GM18499 (cell line): ENCODE data around the gene ABR.
"Not testable (repeated sequence)": the region's sequence is repeated elsewhere in the genome, so short reads cannot be mapped to it uniquely, and the experiment has no call there.

Experiments
- ATAC-seq: cut with Tn5 transposase; IDR thresholded peaks from one replicate; pipeline ENCODE4 v1.9.1; 2021; ENCODE audit warnings: moderate number of reproducible peaks; ENCODE audit not compliant: insufficient read depth, unreplicated experiment

Gene ABR

DNA sequence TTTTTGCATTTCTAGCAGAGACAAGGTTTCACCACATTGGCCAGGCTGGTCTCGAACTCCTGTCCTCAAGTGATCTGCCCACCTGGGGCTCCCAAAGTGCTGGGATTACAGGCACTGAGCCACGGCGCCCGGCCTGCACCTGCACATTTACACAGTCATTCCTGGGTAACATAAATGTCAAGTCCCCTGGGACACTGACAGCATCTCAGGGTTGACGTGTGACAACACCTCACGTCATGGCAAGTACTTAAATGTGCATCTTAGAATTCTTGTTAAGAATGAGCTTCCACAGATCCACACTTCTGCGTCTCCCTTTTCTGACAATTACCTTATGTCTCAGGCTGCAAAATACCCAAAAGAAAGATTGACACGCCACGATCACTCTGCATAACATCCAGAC lies 80.5 kb downstream of the ABR start:
- no peak for ATAC-seq

DNA sequence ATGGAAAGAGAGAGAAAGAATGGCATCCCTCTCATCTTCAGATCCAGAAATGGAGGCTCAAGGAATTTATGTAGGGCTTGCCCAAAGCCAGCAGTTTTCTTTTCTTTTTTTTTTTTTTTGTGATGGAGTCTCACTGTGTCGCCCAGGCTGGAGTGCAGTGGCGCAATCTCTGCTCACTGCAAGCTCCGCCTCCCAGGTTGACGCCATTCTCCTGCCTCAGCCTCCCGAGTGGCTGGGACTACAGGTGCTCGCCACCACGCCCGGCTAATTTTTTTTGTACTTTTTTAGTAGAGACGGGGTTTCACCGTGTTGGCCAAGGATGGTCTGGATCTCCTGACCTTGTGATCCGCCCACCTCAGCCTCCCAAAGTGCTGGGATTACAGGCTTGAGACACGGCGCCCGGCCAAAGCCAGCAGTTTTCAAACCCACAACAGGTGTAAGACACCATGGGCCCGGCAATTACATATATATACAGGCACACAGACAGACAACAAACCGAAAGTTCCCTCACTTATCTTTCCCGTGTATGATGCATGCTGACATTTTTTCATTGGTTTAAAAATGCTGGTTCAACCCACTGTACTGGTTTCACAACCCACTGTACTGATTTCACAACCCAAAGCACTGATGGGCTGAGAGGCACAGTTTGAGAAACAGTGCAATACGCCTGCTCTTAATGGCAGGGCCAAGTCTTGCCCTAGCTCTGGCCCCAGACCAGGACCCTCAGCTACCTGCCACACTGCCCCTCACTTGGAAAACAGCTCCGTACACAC lies 81.6 kb downstream of the ABR start:
- ATAC-seq, result not testable (repeated sequence)

DNA sequence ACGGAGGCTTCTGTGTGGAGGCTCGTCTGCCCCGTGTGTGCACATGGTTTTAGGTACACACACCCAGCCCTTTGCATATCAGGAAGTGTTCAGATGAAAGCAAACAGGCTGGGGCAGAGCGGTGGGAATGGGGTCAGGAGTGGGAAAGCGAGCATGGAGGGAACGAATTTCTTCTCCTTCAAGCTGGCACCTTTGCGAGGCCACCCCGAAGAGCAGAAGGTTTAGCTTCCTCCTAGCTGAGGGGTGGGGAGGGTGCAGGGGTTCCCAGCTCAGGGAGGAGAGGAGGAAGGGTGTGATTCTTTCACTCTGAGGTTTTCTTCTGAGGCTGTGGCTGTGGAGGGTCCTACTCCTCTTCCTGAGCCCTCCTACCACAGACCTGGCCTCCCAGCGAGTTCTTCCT lies 83.6 kb downstream of the ABR start:
- ATAC-seq, result no peak

DNA sequence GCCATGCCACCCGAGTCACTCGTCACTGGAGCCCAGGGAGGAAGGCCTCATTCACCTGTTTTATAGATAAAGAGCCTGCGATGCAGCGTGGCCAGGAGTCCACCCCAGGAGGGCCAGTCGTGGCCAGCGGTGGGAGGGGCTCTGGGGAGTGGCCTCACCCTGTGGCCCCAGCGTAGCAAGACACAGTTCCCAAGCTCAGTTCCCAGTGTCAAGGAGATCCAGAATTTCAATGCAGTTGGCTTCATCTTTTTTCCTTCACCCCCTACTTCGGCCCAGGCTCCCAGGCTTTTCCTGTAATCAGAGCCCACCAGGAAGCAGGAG lies 84.0 kb downstream of the ABR start:
- no peak for ATAC-seq

DNA sequence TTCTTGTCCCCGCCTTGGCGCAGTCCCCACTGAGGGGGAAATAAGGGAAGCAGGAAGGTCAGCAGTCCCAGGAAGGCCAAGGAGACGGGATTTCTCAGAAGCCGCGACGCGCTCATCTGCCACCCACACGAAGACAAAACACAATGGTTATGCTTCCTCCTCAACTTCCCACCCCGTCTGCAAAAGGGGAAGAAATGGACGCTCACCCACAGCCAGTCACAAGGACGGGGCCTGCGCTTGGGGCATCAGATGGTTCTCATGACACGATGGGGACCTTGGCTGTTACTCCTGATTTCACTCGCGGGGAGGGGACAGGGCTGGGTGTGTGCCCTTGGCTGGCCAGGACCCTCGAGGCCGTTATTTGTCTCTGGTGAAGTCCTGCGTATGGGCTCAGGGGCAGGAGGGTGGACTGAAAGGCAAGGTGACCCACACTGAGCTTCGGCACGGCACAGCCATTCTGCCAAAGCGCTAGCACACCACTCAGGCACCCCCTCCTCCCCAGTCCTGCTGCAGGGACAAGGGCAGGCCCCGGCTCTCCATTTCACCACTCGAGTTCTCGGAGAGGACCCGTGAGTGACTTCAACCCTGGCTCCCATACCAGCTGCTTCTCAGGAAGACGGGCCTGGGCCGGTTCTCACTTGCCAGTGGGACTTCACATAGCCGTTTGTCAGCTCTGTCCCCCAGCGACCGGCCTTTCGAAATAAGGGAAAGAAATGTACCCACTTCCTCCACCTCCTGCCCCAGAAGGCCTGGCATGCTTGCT lies 84.5 kb downstream of the ABR start:
- no peak for ATAC-seq

DNA sequence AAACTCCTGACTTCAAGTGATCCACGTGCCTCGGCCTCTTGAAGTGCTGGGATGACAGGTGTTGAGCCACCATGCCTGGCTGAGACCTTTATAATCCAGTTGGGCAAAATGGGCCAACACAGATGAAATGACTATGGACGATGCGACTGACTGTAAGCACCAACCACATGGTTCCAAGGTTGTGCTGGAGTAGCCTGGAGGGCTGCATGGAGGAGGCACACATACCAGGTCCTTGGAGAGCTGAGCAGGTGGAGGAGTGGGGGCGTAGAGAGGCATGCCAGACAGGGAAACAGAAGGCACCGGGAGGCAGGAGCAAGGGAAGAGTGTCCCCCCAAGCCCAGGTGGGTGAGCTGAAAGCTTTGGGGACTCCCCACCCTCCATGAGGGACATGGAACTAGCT lies 85.2 kb downstream of the ABR start:
- ATAC-seq, result no peak

DNA sequence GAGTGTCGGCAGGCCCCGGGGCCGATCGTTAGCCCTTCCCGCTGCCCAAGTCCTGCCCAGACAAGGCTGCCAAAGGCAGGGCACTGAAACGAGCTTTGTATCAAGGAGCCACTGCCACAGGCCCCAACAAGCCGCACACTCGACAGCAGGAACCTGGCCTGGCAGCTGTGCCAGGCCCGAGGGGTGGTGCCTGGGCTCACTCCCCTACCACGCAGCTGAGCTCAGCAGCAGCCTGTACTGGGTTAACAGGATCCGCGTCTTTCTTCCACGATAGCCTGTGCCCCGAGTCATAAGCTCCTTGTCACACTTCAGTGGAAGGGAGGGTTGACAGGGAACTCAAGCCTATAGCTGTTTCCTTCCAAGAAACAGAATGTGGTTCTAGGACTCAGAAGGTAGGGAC lies 87.9 kb downstream of the ABR start:
- ATAC-seq, result no peak

DNA sequence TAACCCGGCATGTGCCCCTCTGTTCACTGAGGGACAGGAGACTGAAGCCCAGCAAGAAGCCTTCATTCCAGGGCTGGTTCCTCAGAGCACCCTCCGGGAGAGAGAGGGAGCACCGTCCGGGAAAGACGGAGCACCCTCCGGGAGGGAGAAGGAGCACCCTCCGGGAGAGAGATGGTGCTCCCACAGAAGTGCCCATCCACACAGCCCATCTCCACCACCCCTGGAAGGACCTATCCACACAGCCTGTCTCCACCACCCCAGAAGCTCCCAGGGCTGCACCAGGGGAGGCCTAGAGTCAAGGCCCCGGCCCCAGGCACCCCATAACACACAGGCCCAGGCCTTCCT lies 88.6 kb downstream of the ABR start:
- no peak for ATAC-seq

DNA sequence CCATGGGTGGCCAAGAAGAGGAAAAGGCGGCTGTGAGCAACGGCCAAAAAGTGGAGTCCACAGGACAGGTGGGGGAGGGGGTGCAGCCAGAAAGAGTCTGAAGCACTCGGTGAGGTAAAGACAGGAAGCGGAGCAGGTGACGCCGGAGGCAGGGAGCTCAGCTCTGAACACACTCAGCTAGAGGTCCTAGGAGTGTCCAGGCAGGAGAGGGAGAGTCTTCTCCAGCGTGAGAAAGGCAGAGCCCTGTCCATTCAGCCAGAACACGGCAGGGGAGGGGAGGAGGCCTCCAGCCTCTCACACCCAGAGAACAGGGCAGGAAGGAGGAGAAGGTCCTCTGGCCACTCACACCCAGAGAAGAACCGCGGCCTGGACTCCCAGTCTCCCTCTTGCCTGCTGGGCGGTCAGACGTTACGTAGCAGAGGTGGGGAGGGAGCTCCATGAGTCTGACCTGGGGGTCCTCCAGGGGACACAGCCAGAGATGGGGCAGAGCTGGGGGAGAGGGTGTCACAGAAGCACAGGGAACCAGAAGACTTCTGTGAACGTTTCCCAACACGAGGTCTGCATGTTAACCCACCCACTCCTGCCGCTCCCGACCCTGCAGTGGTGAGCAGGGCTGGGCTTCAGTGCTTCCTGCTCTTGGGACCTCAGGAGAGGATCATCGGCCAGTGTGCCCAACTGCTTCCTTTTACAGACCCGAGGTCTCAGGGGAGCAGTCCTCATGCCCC lies 89.2 kb downstream of the ABR start:
- no peak for ATAC-seq

DNA sequence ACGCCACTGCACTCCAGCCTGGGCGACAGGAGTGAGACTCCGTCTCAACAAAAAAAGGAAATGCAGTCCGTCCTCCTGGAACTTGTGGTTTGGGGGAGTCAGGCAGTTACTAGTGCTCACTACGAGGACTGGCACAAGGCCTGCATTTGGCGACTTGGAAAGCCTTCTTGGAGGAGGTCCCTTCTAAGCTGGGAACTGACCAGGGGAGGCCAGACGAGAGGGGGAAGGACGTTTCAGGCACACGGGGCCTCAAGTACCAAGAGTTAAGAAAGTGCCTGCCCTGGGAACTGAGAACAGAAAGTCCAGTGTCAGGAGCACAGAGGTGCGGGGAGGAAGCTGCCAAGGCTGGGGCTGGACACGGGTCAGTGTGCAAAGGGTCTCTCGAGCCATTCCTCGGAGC lies 89.9 kb downstream of the ABR start:
- ATAC-seq, result no peak

DNA sequence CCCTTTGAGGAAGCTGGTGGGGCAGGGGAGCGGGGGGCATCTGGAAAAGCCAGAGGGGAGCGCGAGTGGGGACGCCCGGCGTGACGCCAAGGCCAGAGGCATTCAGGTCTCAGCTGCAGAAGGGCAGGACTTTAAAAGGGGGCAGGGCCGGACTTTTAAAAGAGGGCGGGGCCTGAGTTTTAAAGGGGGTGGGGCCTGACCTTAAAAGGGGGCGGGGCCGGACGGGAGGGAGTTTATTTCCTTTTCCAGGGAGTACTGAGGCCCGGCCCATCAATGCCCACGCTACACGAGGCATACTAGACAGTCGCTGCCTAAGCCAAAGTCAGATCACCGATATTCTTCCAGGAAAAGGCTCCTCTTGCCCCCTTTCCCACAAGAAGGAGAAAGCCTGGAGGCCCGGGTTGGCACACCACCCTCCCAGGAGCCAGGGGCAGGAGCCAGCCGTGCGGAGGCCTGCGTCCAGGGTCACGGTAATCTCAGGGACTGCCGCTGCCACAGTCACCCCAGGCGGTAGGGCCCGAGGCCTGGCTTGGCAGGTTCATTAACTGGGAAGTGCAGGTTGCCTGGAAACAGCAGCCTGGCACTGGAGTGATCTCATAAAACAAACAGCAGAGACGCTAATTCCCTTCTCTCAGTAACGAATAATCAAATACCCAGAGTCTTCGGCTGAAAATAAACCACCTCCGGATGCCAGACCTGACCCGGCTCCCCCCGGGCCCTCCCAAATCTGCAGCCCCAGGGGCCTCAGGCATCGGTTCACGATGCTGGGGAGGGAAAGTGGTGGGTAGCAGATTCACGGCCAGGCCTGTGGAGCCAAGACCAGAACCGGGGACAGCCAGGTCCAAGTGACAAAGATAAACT lies 92.2 kb downstream of the ABR start:
- no peak for ATAC-seq

DNA sequence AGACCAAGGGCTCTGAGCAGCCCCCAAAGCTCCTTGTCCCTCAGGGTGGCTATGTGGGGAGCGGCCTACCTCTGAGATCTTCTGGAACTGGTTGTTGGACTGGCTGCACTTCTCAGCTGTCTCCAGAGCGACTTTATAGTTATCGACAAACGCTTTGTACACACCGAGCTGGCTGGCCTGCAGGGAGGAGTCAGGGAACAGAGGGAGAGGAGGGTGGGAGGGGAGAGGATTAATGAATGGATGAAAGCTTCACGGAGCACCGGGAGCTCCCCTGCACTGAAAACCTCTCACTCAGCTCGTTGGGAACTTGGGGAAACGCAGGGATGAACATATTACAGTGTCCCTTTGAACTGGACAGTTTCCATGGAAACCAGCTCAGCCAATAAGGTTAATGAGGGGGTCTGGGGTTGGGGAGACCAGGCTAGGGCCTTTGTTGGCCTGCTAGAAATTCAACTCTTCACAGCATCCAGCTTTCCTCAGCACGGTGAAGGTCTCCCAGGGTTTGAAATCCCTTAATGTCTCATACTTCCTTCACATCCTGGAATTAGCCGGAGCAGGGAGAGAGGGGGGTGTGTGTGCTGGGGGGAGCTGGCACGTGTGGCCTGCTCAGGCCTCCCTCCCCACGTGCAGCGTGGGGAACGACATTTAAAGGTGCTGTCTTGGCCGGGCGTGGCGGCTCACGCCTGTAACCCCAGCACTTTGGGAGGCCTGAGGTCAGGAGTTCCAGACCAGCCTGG lies 96.2 kb downstream of the ABR start:
- ATAC-seq, result no peak

DNA sequence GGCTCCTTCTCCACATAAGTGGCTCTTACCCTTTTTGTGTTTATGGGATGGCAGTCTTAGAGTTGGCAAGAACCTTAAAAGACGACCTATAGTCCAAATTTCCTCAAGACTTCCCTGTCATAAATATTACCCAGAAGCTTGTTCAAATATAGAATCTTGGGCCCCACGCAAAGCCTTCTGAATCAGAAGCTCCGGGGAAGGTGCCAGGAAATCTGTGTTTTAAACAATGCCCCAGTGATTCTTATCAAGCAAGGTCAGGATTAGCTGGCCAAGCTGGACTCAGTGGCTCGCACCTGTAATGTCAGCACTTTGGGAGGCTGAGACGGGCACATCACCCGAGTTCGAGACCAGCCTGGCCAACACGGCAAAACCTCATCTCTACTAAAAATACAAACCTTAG lies 97.2 kb downstream of the ABR start:
- no peak for ATAC-seq

DNA sequence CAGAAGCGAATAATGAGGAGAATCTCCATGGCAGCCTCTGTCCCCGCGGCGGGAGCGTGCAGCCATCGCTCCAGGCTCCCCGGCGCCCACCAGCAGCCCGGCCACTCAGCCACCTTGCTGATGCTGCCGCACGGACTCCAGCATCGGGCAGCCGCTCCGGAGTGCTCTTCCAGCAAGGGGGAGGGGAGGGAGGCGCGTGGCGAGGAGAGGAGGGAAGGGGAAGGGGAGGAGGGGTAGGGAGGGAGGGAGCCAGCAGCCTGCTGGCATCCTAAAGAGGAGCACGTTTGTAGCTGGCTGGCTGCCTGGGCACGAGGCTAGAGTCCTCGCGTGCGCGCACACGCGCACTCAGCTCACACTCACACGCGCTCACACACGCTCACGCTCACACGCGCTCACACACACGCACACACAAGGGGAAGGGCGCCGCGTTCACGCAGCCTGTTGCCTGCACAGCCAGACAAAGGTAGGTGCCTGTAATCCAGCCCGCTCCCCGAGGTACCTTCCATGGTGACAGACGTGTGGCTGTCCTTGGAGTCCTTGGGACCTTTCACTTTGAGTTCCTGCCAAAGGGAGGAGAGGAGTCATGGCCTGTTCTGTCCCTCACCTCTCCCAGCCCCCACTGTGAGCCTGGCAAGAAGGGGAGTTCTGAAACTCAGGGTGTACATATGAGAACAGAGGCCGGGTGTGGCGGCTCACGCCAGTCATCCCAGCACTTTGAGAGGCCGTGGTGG lies 100.8 kb downstream of the ABR start:
- no peak for ATAC-seq

DNA sequence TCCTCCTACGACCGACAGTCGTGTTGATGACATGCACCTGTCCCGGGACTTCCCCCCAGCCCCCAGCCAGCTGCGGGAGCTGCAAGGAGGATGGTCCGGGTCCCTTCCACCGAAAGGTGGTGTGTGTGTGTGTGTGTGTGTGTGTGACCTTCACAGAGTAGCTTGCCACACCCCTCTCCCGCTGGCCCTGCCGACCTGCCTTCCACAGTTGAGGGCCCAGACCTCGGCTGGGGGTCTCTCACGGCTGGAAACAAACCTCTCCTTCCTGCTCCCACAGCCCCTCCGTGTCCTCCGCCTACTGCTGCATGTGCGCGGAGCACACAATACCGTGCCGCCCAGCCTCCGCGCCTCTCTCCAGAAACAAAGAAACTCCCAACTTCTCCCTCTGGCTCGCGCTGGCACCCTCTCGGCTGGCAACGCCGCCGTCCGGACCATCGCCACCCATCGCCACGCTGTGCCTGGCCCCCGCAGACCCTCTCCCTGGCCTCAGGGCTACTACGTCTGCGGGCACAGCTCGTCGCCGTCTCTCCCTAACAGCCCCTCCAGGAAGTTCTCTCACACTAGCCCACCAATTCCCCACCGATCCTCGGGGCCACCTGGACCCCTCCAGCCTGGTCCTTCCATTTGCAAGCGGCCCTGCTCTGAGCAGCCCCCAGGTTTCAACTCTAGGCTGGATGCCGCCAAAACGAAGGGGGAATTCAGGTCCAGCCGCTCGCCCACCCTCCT lies 101.6 kb downstream of the ABR start:
- no peak for ATAC-seq

DNA sequence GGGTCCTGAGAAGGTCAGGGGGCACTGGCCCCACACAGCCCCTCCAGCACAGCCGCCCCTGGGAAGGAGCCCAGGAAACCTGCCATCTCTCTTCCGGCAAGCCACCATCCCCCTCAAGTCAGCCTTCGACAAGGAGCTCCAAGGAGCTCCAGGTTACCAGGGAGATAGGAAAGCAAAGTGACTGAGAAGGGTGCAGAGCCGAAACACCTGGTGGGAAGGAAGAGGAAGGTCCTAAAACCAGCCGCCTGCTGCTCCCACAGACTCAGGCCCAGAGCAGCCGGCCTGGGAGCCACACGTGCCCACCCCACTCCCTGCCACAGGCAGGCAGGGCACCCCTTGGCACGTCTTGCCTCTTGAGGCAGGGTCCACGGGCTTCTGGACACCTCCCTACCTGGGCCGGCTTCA lies 102.2 kb downstream of the ABR start:
- ATAC-seq, result no peak

DNA sequence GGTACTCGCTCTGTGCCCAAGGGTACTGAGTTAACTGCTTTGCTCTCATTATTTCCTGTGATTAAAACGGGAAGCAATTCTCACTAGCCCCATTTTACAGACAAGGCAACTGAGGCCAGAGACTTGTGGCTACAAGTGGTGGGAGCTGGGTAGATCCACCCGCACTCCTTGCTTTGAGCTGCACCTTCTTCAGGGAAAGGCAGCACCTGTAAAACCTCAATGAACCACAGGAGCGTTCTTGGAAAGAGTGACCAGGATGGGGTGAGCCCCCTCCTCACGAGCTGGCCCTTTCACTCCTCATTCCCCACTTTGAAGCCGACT lies 102.8 kb downstream of the ABR start:
- ATAC-seq, result no peak

DNA sequence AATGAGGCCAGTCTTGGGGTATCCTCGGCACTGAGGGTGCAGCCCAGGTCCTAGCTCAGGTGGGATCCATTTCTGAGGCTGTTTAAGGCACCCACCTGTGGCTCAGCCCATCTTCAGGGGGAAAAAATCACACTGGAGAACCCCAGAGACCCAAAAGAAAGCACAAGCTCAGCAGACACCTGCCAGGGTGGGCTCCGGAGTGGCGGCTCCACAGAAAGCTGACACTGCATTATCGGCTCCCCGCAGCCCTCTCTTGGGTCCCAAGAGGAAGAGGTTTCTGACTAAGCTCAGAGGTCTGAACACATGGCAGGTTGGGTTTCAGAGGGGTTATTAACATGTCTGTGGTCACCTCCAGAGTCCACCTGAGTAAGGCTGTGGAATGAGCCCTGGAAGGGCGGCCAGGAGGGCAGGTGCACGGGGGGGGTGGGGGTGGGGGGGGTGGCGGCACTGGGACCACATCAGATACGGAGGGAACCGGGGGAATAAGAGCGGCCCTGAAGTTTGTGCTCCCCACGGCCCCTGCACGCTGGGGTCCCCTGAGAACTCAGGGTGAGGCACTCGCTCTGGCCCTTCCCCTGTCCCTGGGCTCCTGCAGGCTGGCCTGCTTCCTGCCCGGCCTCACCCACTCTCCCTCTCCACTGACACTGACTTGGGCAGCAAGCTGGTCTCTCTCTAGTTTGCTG lies 103.3 kb downstream of the ABR start:
- no peak for ATAC-seq
